Liver (tissue), 9 donors: ENCODE measurements around the gene MAP3K21. TPM values are rescaled to one million over a fixed set of nuclear protein-coding genes. Genes with fewer than 3 reads are reported as not detected.
A peak's percentile ranks its signal among the peaks of the same experiment; 100 is the strongest.

Experiments used
- DNase-seq: peaks from one replicate; pipeline ENCODE4 v3.0.0-alpha.2; 2017; ENCODE audit warnings: low spot score
- H3K27ac ChIP-seq, 2 donors: one replicate each; pipeline ENCODE4 v1.7.0; 2013; ENCODE audit warnings: inconsistent platforms in 2 of 2, low read length in 2 of 2, control low read depth in 1 of 2, low read depth in 1 of 2, mild to moderate bottlenecking in 1 of 2
- H3K27me3 ChIP-seq, 4 donors: one replicate each; pipeline versions ENCODE4 v1.6.1 to v1.7.0; 2013; ENCODE audit warnings: low read length in 3 of 4, inconsistent platforms in 1 of 4, mild to moderate bottlenecking in 1 of 4, moderate library complexity in 1 of 4; ENCODE audit not compliant: control insufficient read depth in 4 of 4, insufficient read depth in 4 of 4
- H3K36me3 ChIP-seq, 4 donors: one replicate each; pipeline versions ENCODE4 v1.6.1 to v1.7.0; 2013; ENCODE audit warnings: low read length in 3 of 4, mild to moderate bottlenecking in 3 of 4, low read depth in 1 of 4, moderate library complexity in 1 of 4; ENCODE audit not compliant: control insufficient read depth in 4 of 4, insufficient read depth in 3 of 4
- H3K4me1 ChIP-seq, 4 donors: one replicate each; pipeline versions ENCODE4 v1.6.1 to v1.7.0; 2013; ENCODE audit warnings: low read length in 3 of 4, mild to moderate bottlenecking in 3 of 4, moderate library complexity in 1 of 4; ENCODE audit not compliant: control insufficient read depth in 4 of 4, insufficient read depth in 4 of 4
- H3K4me3 ChIP-seq, 3 donors: one replicate each; pipeline versions ENCODE4 v1.6.1 to v1.7.0; 2013; ENCODE audit warnings: low read length in 3 of 3, control low read depth in 1 of 3, low read depth in 1 of 3, mild to moderate bottlenecking in 1 of 3
- H3K9ac ChIP-seq, 2 donors: one replicate each; pipeline ENCODE4 v1.7.0; 2013; ENCODE audit warnings: low read length in 2 of 2, mild to moderate bottlenecking in 2 of 2, moderate library complexity in 2 of 2, control low read depth in 1 of 2, low read depth in 1 of 2
- H3K9me3 ChIP-seq, 4 donors: one replicate each; pipeline versions ENCODE4 v1.6.1 to v1.7.0; 2013; ENCODE audit warnings: low read length in 3 of 4; ENCODE audit not compliant: control insufficient read depth in 4 of 4
- ATF3 ChIP-seq: IDR thresholded peaks from 2 replicates; pipeline ENCODE4 v1.6.1; 2016; ENCODE audit warnings: antibody characterized with exemption
- CTCF ChIP-seq: fragments of 150-350 bp; IDR thresholded peaks from 2 replicates; pipeline ENCODE4 v1.5.1; 2017; ENCODE audit warnings: improper control_type of control experiment, low read depth, low read length; ENCODE audit not compliant: missing input control
- EGR1 ChIP-seq, 2 donors: IDR thresholded peaks; 2 replicates each; pipeline ENCODE4 v1.6.1; 2016 to 2018; ENCODE audit warnings: antibody characterized with exemption in 2 of 2, low read depth in 2 of 2
- FOXA1 ChIP-seq: IDR thresholded peaks from 2 replicates; pipeline ENCODE4 v1.6.1; 2016; ENCODE audit warnings: antibody characterized with exemption
- FOXA2 ChIP-seq: IDR thresholded peaks from 2 replicates; pipeline ENCODE4 v1.6.1; 2016; ENCODE audit warnings: antibody characterized with exemption
- GABPA ChIP-seq, 2 donors: IDR thresholded peaks in 1 of 2; conservative IDR thresholded peaks in 1 of 2; 2 replicates each; pipeline ENCODE4 v1.6.1; 2016; ENCODE audit warnings: antibody characterized with exemption in 2 of 2, mild to moderate bottlenecking in 1 of 2, moderate library complexity in 1 of 2
- HNF4G ChIP-seq: IDR thresholded peaks from 2 replicates; pipeline ENCODE4 v1.6.1; 2016; ENCODE audit warnings: antibody characterized with exemption
- JUND ChIP-seq, 2 donors: IDR thresholded peaks; 2 replicates each; pipeline ENCODE4 v1.6.1; 2016; ENCODE audit warnings: antibody characterized with exemption in 2 of 2
- MAX ChIP-seq: IDR thresholded peaks from 2 replicates; pipeline ENCODE4 v1.6.1; 2016; ENCODE audit warnings: antibody characterized with exemption
- NR2F2 ChIP-seq: IDR thresholded peaks from 2 replicates; pipeline ENCODE4 v1.6.1; 2016; ENCODE audit warnings: antibody characterized with exemption
- RAD21 ChIP-seq, 2 donors: IDR thresholded peaks; 2 replicates each; pipeline ENCODE4 v1.6.1; 2016; ENCODE audit warnings: antibody characterized with exemption in 2 of 2, mild to moderate bottlenecking in 2 of 2
- RXRA ChIP-seq, 2 donors: IDR thresholded peaks; 2 replicates each; pipeline ENCODE4 v1.6.1; 2017 to 2018; ENCODE audit warnings: antibody characterized with exemption in 2 of 2, mild to moderate bottlenecking in 1 of 2
- TAF1 ChIP-seq: conservative IDR thresholded peaks from 2 replicates; pipeline ENCODE4 v1.6.1; 2016; ENCODE audit warnings: antibody characterized with exemption, mild to moderate bottlenecking
- YY1 ChIP-seq: IDR thresholded peaks from 2 replicates; pipeline ENCODE4 v1.6.1; 2016; ENCODE audit warnings: antibody characterized with exemption, mild to moderate bottlenecking
- WGBS: extraction: QIAGEN DNeasy Blood & Tissue Kit; methylation state at CpG from one replicate; pipeline ENCODE4 v1.1.7; 2013; 5-methylcytosine and 5-hydroxymethylcytosine counted together
- polyA plus RNA-seq, 2 donors: library from polyadenylated mRNA; stranded (reverse) in 1 of 2; unstranded in 1 of 2; fragments of 200-250 nt in 1 of 2; fragments of >200 nt in 1 of 2; fragmentation: Nextera tagmentation in 1 of 2; extraction: Ambion mirVana in 1 of 2; gene quantifications; one replicate each; pipeline versions ENCODE4 v1.2.1 to v1.2.3, GENCODE V29; 2013 to 2015
- total RNA-seq, 2 donors: library from RNA; depleted of rRNA; stranded (reverse); fragments of >200 nt; gene quantifications; one replicate each; pipeline ENCODE4 v1.2.3, GENCODE V29; 2014
- TF ChIP-seq, protein P1 (sequence below): IDR thresholded peaks from 2 replicates; pipeline ENCODE4 v1.6.1; 2016; ENCODE audit warnings: antibody characterized with exemption
- TF ChIP-seq, protein P2 (sequence below): IDR thresholded peaks from 2 replicates; pipeline ENCODE4 v1.6.1; 2016; ENCODE audit warnings: antibody characterized with exemption, mild to moderate bottlenecking
- donor health status: healthy.
- donor health status: healthy.
- donor health status: healthy.
- donor health status: healthy.
- donor health status: healthy.

The MAP3K21 gene
- total RNA-seq (1 to 10 TPM in 1 of 2 donors, under 1 TPM in 1; 0.51 to 7.3 TPM), polyA plus RNA-seq (1 to 10 TPM; 1.6 TPM)

- no peak for DNase-seq
- Histone ChIP-seq H3K9ac (peak within 1 kb of the TSS in 1 of 2 donors; percentile 38), H3K27ac (peak within 1 kb of the TSS; percentile 44 to 48)
Observed at GRCh38 chr1:233327651-233328141, at the start of gene MAP3K21. TSS of gene MAP3K21 (plus strand) at chr1:233327724. CDS start at chr1:233328029, 305 bp downstream.

GRCh38 chr1:233278631-233279030 lies 48.9 kb upstream of the MAP3K21 start:
- H3K9ac ChIP-seq: no peak overlapping the region
- WGBS: 100% methylated on average over 1 of the region's 1 CpG
- H3K36me3 ChIP-seq: no peaks in the 10 kb centered on the region
- no peak overlapping the region for H3K27ac ChIP-seq
- H3K9me3 ChIP-seq: no peaks in the 10 kb centered on the region
- no peaks in the 10 kb centered on the region for H3K27me3 ChIP-seq
- no peaks in the 10 kb centered on the region for H3K4me1 ChIP-seq
- no peak overlapping the region for H3K4me3 ChIP-seq
- no peak for DNase-seq
- no peak for TF ChIP-seq EGR1 (IDR thresholded peaks at IDR 0.05; ENCODE audit: low read depth in 2 of 2)
- TF ChIP-seq HNF4G: no peak
- no peak for TF ChIP-seq FOXA1
- TF ChIP-seq, protein P1, sequence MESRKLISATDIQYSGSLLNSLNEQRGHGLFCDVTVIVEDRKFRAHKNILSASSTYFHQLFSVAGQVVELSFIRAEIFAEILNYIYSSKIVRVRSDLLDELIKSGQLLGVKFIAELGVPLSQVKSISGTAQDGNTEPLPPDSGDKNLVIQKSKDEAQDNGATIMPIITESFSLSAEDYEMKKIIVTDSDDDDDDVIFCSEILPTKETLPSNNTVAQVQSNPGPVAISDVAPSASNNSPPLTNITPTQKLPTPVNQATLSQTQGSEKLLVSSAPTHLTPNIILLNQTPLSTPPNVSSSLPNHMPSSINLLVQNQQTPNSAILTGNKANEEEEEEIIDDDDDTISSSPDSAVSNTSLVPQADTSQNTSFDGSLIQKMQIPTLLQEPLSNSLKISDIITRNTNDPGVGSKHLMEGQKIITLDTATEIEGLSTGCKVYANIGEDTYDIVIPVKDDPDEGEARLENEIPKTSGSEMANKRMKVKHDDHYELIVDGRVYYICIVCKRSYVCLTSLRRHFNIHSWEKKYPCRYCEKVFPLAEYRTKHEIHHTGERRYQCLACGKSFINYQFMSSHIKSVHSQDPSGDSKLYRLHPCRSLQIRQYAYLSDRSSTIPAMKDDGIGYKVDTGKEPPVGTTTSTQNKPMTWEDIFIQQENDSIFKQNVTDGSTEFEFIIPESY: no peak
- no peak for TF ChIP-seq RAD21 (IDR thresholded peaks at IDR 0.05)
- no peak for TF ChIP-seq TAF1
- no peak for TF ChIP-seq GABPA (IDR thresholded peaks at IDR 0.05 in 1 of 2, conservative IDR thresholded peaks at IDR 0.05 in 1 of 2)
- TF ChIP-seq NR2F2: no peak
- no peak for TF ChIP-seq ATF3

More at GRCh38 chr1:233327651-233328141, at the start of gene MAP3K21:
- H3K9me3 ChIP-seq: no peaks in the 10 kb centered on the region
- WGBS: under 1% methylated on average over 68 of the region's 68 CpGs
- TF ChIP-seq RXRA (IDR thresholded peaks at IDR 0.05) (no peak), FOXA1 (no peak), YY1 (no peak), JUND (IDR thresholded peaks at IDR 0.05) (no peak), MAX (no peak), FOXA2 (no peak), CTCF (no peak)
- TF ChIP-seq, protein P2, sequence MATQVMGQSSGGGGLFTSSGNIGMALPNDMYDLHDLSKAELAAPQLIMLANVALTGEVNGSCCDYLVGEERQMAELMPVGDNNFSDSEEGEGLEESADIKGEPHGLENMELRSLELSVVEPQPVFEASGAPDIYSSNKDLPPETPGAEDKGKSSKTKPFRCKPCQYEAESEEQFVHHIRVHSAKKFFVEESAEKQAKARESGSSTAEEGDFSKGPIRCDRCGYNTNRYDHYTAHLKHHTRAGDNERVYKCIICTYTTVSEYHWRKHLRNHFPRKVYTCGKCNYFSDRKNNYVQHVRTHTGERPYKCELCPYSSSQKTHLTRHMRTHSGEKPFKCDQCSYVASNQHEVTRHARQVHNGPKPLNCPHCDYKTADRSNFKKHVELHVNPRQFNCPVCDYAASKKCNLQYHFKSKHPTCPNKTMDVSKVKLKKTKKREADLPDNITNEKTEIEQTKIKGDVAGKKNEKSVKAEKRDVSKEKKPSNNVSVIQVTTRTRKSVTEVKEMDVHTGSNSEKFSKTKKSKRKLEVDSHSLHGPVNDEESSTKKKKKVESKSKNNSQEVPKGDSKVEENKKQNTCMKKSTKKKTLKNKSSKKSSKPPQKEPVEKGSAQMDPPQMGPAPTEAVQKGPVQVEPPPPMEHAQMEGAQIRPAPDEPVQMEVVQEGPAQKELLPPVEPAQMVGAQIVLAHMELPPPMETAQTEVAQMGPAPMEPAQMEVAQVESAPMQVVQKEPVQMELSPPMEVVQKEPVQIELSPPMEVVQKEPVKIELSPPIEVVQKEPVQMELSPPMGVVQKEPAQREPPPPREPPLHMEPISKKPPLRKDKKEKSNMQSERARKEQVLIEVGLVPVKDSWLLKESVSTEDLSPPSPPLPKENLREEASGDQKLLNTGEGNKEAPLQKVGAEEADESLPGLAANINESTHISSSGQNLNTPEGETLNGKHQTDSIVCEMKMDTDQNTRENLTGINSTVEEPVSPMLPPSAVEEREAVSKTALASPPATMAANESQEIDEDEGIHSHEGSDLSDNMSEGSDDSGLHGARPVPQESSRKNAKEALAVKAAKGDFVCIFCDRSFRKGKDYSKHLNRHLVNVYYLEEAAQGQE: no peak
- H3K36me3 ChIP-seq: no peaks in the 10 kb centered on the region
- H3K27me3 ChIP-seq: no peaks in the 10 kb centered on the region
- H3K4me3 ChIP-seq: peak within 1 kb of the TSS; percentile 66 to 94 (median 79)
- H3K4me1 ChIP-seq: peaks cover 8 to 38% (median 15%) of the 10 kb centered on the region in 4 donors
